Testis (tissue), 3 donors: ENCODE measurements around the gene TFB1M. TPM values are rescaled to one million over a fixed set of nuclear protein-coding genes. Genes with fewer than 3 reads are reported as not detected.

ENCODE experiments used
- DNase-seq: peaks from one replicate; pipeline ENCODE4 v3.0.0-alpha.2; 2019
- H3K27ac ChIP-seq, 2 donors: fragments of 200-600 bp; sonication (generic); one replicate each; pipeline ENCODE4 v1.5.1; 2019
- H3K27me3 ChIP-seq: fragments of 200-600 bp; sonication (generic); one replicate; pipeline ENCODE4 v1.5.1; 2019
- H3K36me3 ChIP-seq: fragments of 200-600 bp; sonication (generic); one replicate; pipeline ENCODE4 v1.5.1; 2017; ENCODE audit warnings: low read depth; ENCODE audit errors: missing control alignments
- H3K4me1 ChIP-seq: fragments of 200-600 bp; sonication (generic); one replicate; pipeline ENCODE4 v1.5.1; 2019
- H3K4me3 ChIP-seq, 2 donors: fragments of 200-600 bp; sonication (generic); one replicate each; pipeline ENCODE4 v1.5.1; 2017 to 2019
- H3K9me3 ChIP-seq: fragments of 200-600 bp; sonication (generic); one replicate; pipeline ENCODE4 v1.5.1; 2017
- CTCF ChIP-seq, 3 experiments: fragments of 450-650 bp in 2 of 3; fragments of 200-600 bp in 1 of 3; sonication (generic) in 1 of 3; IDR thresholded peaks; one replicate each; pipeline ENCODE4 v1.5.1; 2016 to 2019; ENCODE audit warnings: antibody characterized with exemption in 3 of 3, mild to moderate bottlenecking in 2 of 3, moderate library complexity in 1 of 3
- POLR2A ChIP-seq: fragments of 450-650 bp; IDR thresholded peaks from one replicate; pipeline ENCODE4 v1.6.1; 2017; ENCODE audit warnings: antibody characterized with exemption, mild to moderate bottlenecking, moderate library complexity
- WGBS, 2 donors: methylation state at CpG; one replicate each; pipeline ENCODE4 v1.1.5; 2018; 5-methylcytosine and 5-hydroxymethylcytosine counted together
- intact Hi-C: fragments of 100-400 bp; cut with DNase I; formaldehyde crosslinking; loops from one replicate; pipeline ENCODE4 v1.15.1; 2023; ENCODE audit warnings: low total_unique reads
- polyA plus RNA-seq: library from polyadenylated mRNA; stranded (reverse); fragments of 350-450 nt; fragmentation: Illumina TruSeq; extraction: RNeasy Lipid Tissue Mini Kit (QIAGEN cat#74804); gene quantifications from one replicate; pipeline ENCODE4 v1.2.3, GENCODE V29; 2014; ENCODE audit warnings: low read depth, low replicate concordance; ENCODE audit not compliant: insufficient read depth
- total RNA-seq, 2 donors: library from RNA; depleted of rRNA; stranded (reverse); fragments of >200 nt; gene quantifications; one replicate each; pipeline ENCODE4 v1.2.3, GENCODE V29; 2016

Gene TFB1M
- total and polyA plus RNA-seq, 3 donors from 2014 or later: 32.2 to 47.1 (median 36.1) TPM

GRCh38 chr6:155301867-155302266 lies 12.4 kb downstream of the TFB1M start:
- Histone ChIP-seq H3K27me3 (no peaks in the 10 kb centered on the region), H3K9me3 (no peaks in the 10 kb centered on the region), H3K27ac (no peak overlapping the region), H3K4me3 (no peak overlapping the region), H3K4me1 (no peaks in the 10 kb centered on the region), H3K36me3 (no peaks in the 10 kb centered on the region)
- no peak for TF ChIP-seq CTCF (IDR thresholded peaks at IDR 0.05)
- no peak for TF ChIP-seq POLR2A
- WGBS, 2 donors: 91 to 94% methylated on average over 2 of the region's 2 CpGs
- intact Hi-C loops: no loop called here
- no peak for DNase-seq

- Histone ChIP-seq H3K4me1 (no peaks in the 10 kb centered on the region), H3K36me3 (no peaks in the 10 kb centered on the region), H3K27me3 (no peaks in the 10 kb centered on the region), H3K9me3 (no peaks in the 10 kb centered on the region), H3K4me3 (no peak overlapping the region), H3K27ac (no peak overlapping the region)
- TF ChIP-seq CTCF (IDR thresholded peaks at IDR 0.05) (no peak), POLR2A (no peak)
- intact Hi-C loops: no loop called here
- WGBS, 2 donors: 88 to 92% methylated on average over 3 of the region's 3 CpGs
- no peak for DNase-seq
Observed at GRCh38 chr6:155297669-155298068, 16.6 kb downstream of the TFB1M start.

- intact Hi-C loops: no loop called here
- Histone ChIP-seq H3K27me3 (no peaks in the 10 kb centered on the region), H3K27ac (no peak overlapping the region), H3K36me3 (no peaks in the 10 kb centered on the region), H3K9me3 (no peaks in the 10 kb centered on the region), H3K4me3 (no peak overlapping the region), H3K4me1 (no peaks in the 10 kb centered on the region)
- DNase-seq: no peak
- TF ChIP-seq POLR2A (no peak), CTCF (IDR thresholded peaks at IDR 0.05) (no peak)
- 83 to 93% methylated on average over 5 of the region's 5 CpGs for WGBS, 2 donors
Observed at GRCh38 chr6:155292711-155293110, 21.6 kb downstream of the TFB1M start.

- H3K4me3 ChIP-seq: no peak overlapping the region
- TF ChIP-seq CTCF (IDR thresholded peaks at IDR 0.05) (no peak), POLR2A (no peak)
- no peaks in the 10 kb centered on the region for H3K27me3 ChIP-seq
- no peaks in the 10 kb centered on the region for H3K9me3 ChIP-seq
- H3K4me1 ChIP-seq: no peaks in the 10 kb centered on the region
- WGBS, 2 donors: 81 to 82% methylated on average over 3 of the region's 3 CpGs
- intact Hi-C loops: no loop called here
- H3K27ac ChIP-seq: no peak overlapping the region
- no peak for DNase-seq
- H3K36me3 ChIP-seq: no peaks in the 10 kb centered on the region
Observed at GRCh38 chr6:155291291-155291690, 23.0 kb downstream of the TFB1M start.

GRCh38 chr6:155290491-155290890 lies 23.8 kb downstream of the TFB1M start:
- intact Hi-C loops: no loop called here
- Histone ChIP-seq H3K36me3 (no peaks in the 10 kb centered on the region), H3K9me3 (no peaks in the 10 kb centered on the region), H3K27ac (no peak overlapping the region), H3K4me1 (no peaks in the 10 kb centered on the region), H3K4me3 (no peak overlapping the region), H3K27me3 (no peaks in the 10 kb centered on the region)
- 95 to 96% methylated on average over 5 of the region's 5 CpGs for WGBS, 2 donors
- TF ChIP-seq POLR2A (no peak), CTCF (IDR thresholded peaks at IDR 0.05) (no peak)
- no peak for DNase-seq
